GM12801 (cell line): ENCODE measurements around the gene PPP1R37.

Experiments
- TF ChIP-seq, protein P1 (sequence below): IDR thresholded peaks from one replicate; pipeline ENCODE4 v1.5.1; 2011; ENCODE audit warnings: control low read depth; ENCODE audit not compliant: insufficient read length; ENCODE audit errors: extremely low read depth

Gene PPP1R37

DNA sequence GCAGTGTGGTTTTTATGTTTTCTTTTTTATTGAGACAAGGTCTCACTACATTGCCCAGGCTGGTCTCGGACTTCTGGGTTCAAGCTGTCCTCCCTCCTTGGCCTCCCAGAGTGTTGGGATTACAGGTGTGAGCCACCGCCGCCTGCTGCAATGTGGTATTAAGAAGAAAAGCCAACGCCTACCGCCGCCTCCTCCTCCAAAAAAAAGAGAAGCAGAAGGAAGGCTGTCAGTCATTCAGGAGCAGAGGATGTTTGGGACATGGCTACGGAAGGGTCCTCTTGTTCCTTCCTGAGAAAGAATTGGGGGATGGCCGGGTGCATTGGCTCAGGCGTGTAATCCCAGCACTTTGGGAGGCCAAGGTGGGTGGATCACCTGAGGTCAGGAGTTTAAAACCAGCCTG is 1.2 kb downstream of the PPP1R37 start:
- TF ChIP-seq, protein P1, sequence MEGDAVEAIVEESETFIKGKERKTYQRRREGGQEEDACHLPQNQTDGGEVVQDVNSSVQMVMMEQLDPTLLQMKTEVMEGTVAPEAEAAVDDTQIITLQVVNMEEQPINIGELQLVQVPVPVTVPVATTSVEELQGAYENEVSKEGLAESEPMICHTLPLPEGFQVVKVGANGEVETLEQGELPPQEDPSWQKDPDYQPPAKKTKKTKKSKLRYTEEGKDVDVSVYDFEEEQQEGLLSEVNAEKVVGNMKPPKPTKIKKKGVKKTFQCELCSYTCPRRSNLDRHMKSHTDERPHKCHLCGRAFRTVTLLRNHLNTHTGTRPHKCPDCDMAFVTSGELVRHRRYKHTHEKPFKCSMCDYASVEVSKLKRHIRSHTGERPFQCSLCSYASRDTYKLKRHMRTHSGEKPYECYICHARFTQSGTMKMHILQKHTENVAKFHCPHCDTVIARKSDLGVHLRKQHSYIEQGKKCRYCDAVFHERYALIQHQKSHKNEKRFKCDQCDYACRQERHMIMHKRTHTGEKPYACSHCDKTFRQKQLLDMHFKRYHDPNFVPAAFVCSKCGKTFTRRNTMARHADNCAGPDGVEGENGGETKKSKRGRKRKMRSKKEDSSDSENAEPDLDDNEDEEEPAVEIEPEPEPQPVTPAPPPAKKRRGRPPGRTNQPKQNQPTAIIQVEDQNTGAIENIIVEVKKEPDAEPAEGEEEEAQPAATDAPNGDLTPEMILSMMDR = no peak

DNA sequence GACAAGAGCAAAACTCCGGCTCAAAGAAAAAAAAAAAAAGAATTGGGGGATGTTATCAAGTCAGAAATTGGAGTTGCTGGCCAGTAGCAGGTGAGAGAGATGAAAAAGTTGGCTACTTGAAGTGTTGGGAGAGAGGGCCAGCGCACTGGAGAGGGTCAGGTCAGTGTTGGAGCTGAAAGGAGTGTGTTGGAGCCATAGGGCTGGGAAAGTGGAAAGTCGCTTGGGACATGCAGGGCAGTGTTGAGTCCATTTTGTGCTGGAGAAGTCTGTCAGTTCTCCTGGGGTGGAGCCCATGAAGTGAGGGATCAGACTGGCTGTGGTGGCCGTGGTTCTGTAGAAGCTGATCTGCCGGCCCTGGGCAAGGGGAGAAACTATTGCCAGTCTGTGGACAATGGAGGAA is 1.7 kb downstream of the PPP1R37 start:
- TF ChIP-seq, protein P1 = no peak

DNA sequence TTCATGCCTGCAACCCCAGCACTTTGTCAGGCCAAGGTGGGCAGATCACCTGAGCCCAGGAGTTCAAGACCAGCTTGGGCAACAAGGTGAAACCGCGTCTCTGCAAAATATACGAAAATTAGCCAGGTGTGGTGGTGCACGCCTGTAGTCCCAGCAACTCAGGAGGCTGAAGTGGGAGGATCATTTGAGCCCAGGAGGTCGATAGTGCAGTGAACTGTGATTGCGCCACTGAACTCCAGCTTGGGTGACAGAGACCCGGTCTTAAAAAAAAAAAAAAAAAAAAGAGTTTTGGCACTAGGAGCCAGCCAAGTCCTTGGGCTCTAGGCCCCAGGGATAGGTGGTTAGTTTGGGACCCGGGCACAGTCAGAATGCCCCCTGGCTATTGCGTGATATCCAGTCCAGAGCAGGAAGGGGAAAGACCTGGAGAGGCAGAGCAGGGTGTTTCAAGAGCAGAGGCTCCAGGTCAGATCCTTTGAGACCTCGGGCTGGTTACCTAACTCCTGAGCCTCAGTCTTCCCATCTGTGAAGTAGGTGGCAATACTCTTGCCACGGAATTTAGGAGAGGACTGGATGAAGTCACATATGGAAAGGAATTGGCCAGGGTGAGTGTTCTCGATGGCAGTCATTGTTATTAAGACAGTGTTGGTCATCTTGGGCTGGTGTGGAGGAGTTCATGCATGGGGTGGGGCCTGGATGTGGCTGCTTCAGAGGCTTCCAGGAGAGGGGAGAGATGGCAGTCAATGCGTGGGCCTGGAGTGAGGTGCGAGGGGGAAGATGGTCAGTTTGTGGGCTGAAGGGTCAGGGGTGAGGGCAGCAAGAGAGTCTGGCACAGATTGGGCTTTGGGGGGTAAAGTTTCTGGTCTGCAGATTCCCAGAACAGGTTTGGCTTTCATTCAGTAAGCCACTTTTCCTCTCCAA is 2.8 kb downstream of the PPP1R37 start:
- TF ChIP-seq, protein P1 = no peak

DNA sequence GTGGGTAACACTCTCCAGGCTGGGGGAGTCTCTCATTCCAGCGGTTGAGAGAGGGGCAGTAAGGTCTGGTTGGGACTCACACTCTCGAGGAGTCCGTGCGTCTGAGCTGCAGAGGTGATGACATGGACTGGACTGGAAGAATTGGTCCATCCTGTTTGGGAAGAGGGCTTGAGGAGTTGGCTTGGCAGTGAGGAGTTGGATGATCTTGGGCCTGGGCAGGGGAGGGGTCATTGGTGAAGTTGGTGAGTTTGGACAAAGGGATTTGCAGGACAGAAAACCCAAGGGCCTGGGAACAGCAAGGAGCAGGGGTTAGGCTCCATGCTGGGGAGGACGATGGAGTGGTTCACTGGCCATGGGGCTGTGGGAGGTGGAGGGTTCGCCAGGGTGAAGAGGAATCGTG is 3.7 kb downstream of the PPP1R37 start:
- TF ChIP-seq, protein P1 = no peak

DNA sequence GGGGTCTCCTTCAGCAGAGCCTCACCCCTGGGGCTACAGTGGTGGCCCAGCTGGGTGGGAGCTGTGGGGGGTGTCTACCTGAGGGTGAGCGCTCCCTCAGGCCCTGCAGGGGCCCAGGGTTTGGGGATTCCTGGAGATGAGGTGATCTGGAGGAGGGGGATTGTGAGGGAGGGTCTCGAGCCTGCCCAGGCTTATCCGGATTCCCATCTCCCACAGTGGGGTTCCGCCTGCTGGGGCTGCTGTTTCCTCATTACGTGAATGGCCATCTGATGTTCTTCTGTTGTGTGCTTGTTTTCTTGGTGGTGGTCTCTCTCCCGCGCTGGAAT is 4.4 kb downstream of the PPP1R37 start:
- TF ChIP-seq, protein P1 = no peak

DNA sequence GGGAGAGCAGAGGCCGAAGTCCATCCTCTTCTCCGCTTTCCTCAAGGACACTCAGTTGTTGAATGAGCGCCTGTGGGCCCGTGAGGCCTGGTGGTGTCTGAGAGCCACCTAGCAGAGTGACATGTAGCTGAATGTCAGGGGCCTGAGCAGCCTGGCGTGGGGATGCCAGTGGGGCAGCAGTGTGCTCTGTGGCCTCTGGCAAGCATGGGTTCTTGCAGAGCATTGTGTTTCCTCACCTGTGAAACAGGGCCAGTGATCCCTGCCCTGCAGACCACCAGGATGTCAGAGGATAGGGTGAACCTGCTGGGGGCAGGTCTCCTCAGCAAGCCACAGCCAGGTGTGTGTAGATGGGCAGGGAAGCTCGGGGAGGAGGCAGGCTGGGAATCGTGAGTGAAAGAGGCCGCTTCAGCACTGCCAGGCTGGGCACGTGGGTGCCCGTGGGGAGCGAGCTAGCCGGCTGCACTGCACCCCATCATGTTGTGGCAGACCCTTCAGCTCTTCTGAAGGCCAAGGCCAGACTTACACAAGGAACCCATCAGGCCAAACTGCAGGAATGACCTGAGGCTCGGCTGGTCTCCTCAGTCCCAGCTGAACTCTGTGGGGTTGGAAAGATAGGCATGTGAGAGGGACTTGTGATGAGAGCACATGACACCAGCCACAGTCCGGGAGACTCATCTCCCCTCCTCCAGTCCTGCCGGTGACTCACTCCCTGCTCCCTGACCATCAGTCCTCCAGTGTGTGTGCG is 5.0 kb downstream of the PPP1R37 start:
- TF ChIP-seq, protein P1 = no peak
